ENCODE results near the gene CIB2. TPM values are rescaled to one million over a fixed set of nuclear protein-coding genes. Genes with fewer than 3 reads are reported as not detected.

CIB2 gene
- total RNA-seq, 1 experiment from 2014 or later: 43.2 TPM

GRCh38 chr15:78075490-78076230, 55.6 kb downstream of the CIB2 start:
- Histone ChIP-seq H3K4ac (ENCODE audit: low read depth, low read length) (no peak overlapping the region), H2BK5ac (ENCODE audit: insufficient read length, low read length) (no peak overlapping the region), H3K18ac (ENCODE audit: insufficient read length, low read depth, low read length) (no peak overlapping the region), H3K23ac (ENCODE audit: insufficient read length, low read depth, low read length) (no peak overlapping the region), H3K27ac (ENCODE audit: insufficient read length, low read depth, low read length) (no peak overlapping the region), H3K9ac (ENCODE audit: extremely low read depth, insufficient read length, low read length) (no peak overlapping the region), H3K9me3 (ENCODE audit: control insufficient read depth, low read depth, low read length) (no peaks in the 10 kb centered on the region), H2BK15ac (ENCODE audit: low read depth, low read length) (no peak overlapping the region), H2BK120ac (ENCODE audit: low read depth, low read length, poor library complexity, severe bottlenecking) (no peak overlapping the region), H3K23me2 (ENCODE audit: insufficient read length, low read depth, low read length, poor library complexity, severe bottlenecking) (peaks cover 3% of the 10 kb centered on the region), H3K4me1 (ENCODE audit: insufficient read depth, low read length) (peaks cover 2% of the 10 kb centered on the region; the same call in 1 of the 2 replicates), H2AFZ (ENCODE audit: low read length) (no peak overlapping the region), H2BK20ac (ENCODE audit: low read depth, low read length, poor library complexity, severe bottlenecking) (no peak overlapping the region), H3K79me1 (ENCODE audit: insufficient read depth, low read depth, low read length, poor library complexity, severe bottlenecking) (no peaks in the 10 kb centered on the region), H2BK12ac (ENCODE audit: insufficient read length, low read depth, low read length) (no peak overlapping the region), H3K27me3 (ENCODE audit: insufficient read depth, low read length) (no peaks in the 10 kb centered on the region), H3K14ac (ENCODE audit: insufficient read depth, low read length) (no peak overlapping the region), H2AK5ac (ENCODE audit: insufficient read length, low read length) (no peak overlapping the region), H3K56ac (ENCODE audit: insufficient read length, low read depth, low read length) (no peak overlapping the region), H3K79me2 (ENCODE audit: insufficient read depth, low read length) (no peaks in the 10 kb centered on the region), H3T11ph (ENCODE audit: low read length) (no peak overlapping the region), H4K20me1 (ENCODE audit: control insufficient read depth, insufficient read depth, insufficient read length) (no peaks in the 10 kb centered on the region), H4K91ac (ENCODE audit: insufficient read length, low read depth, low read length) (no peak overlapping the region), H4K8ac (replicated peaks; ENCODE audit: insufficient read length, low read depth, low read length) (no peak overlapping the region), H3K4me2 (ENCODE audit: insufficient read depth, insufficient read length, low read length) (peak overlapping the region; percentile 44), H4K5ac (ENCODE audit: insufficient read length, low read depth, low read length) (no peak overlapping the region)
- H3K9me3 Mint-ChIP-seq: no peaks in the 10 kb centered on the region
- peak; percentile 59 for DNase-seq
- peaks cover 0 to 4% (median 0%) of the 10 kb centered on the region in 3 experiments; a peak in 2 of 7 replicates for H3K36me3 Mint-ChIP-seq (ENCODE audit: insufficient read depth in 1 of 3, low read depth in 3 of 3)
- TF ChIP-seq CTCF (conservative IDR thresholded peaks at IDR 0.05): no peak
- H3K27ac Mint-ChIP-seq: peak overlapping the region; percentile 79 to 94 (median 83); a peak in 6 of 7 replicates
- peak overlapping the region; percentile 87 to 95 for H3K4me3 Mint-ChIP-seq
- peaks cover 2% of the 10 kb centered on the region for H3K27me3 Mint-ChIP-seq (ENCODE audit: low read depth)
- WGBS (ENCODE audit: extremely low coverage, insufficient read length, low lambda C conversion rate): no CpG with 5 or more reads among the region's 7 CpGs
- peaks cover 32 to 35% of the 10 kb centered on the region in 2 experiments for H3K4me1 Mint-ChIP-seq
